Measurements from ENCODE around the gene ZBTB1.
"Not testable (repeated sequence)": the region's sequence is repeated elsewhere in the genome, so short reads cannot be mapped to it uniquely, and the experiment has no call there.

Gene ZBTB1

GRCh38 chr14:64558216-64558615 is 53.6 kb downstream of the ZBTB1 start:
- not testable (repeated sequence) for H3K36me3 Mint-ChIP-seq

GRCh38 chr14:64561631-64562030 is 57.1 kb downstream of the ZBTB1 start:
- Mint-ChIP-seq H3K9me3 (ENCODE audit: low read depth) (no peaks in the 10 kb centered on the region), H3K4me3 (no peak overlapping the region), H3K27me3 (no peaks in the 10 kb centered on the region), H3K36me3 (no peaks in the 10 kb centered on the region), H3K4me1 (ENCODE audit: low read depth) (peaks cover 8% of the 10 kb centered on the region), H3K27ac (no peak overlapping the region)

More at GRCh38 chr14:64558216-64558615, 53.6 kb downstream of the ZBTB1 start:
- not testable (repeated sequence) for H3K27ac Mint-ChIP-seq; H3K4me1 Mint-ChIP-seq (ENCODE audit: low read depth); H3K4me3 Mint-ChIP-seq; H3K9me3 Mint-ChIP-seq (ENCODE audit: low read depth); H3K27me3 Mint-ChIP-seq

- H3K27me3 Mint-ChIP-seq, result no peaks in the 10 kb centered on the region
- no peaks in the 10 kb centered on the region for H3K36me3 Mint-ChIP-seq
- peaks cover 8% of the 10 kb centered on the region for H3K4me1 Mint-ChIP-seq (ENCODE audit: low read depth)
- H3K27ac Mint-ChIP-seq, result no peak overlapping the region
- no peak overlapping the region for H3K4me3 Mint-ChIP-seq
- no peaks in the 10 kb centered on the region for H3K9me3 Mint-ChIP-seq (ENCODE audit: low read depth)
These were observed 57.9 kb downstream of the ZBTB1 start for GRCh38 chr14:64562436-64562835.

DNA sequence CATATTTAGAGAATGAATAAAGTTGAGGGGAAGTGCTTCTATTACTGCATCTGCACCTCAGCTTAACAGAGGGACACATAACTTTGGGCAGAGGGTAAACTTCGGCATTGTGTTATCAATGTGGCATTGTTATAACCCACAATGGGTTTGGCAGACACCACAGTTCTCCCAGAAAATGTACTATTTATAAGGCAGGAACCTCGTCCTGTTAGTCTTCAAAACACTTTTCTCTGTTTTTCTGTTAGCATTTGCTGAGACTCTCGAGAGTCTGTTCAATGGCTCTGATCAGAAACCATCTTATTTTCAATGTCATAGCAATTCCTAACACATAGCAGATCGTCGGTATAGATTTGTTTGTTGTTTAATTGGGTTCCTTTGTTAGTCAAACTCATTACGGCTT is 59.1 kb downstream of the ZBTB1 start:
- no peak overlapping the region for H3K4me3 Mint-ChIP-seq
- peaks cover 8% of the 10 kb centered on the region for H3K4me1 Mint-ChIP-seq (ENCODE audit: low read depth)
- H3K36me3 Mint-ChIP-seq, result no peaks in the 10 kb centered on the region
- no peak overlapping the region for H3K27ac Mint-ChIP-seq
- H3K9me3 Mint-ChIP-seq (ENCODE audit: low read depth), result no peaks in the 10 kb centered on the region
- H3K27me3 Mint-ChIP-seq, result no peaks in the 10 kb centered on the region

DNA sequence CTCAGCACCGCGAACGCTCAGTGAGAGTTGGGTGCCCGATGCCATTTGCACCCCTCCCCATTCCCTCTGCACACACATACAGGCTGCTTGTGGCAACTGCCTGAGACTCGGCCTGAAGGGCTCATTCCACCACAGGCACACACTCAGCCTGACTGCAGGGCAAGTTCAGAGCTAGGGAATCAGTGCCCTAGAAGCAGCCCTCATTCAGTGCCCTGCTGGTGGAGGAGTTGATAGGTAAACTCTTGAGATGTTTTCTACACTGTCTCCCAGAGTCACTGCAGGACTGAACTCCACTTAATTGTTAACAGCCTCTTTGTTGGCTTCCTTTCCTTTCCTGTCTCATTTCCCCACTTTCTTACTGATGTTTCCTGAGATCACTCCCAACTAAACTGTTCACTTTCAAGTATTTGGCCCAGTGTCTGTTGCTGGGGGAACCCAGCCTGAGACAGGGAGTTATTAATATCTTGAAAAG is 62.1 kb downstream of the ZBTB1 start:
- H3K4me3 Mint-ChIP-seq, result no peak overlapping the region
- no peaks in the 10 kb centered on the region for H3K27me3 Mint-ChIP-seq
- no peak overlapping the region for H3K27ac Mint-ChIP-seq
- no peaks in the 10 kb centered on the region for H3K4me1 Mint-ChIP-seq (ENCODE audit: low read depth)
- H3K9me3 Mint-ChIP-seq (ENCODE audit: low read depth), result no peaks in the 10 kb centered on the region
- no peaks in the 10 kb centered on the region for H3K36me3 Mint-ChIP-seq

DNA sequence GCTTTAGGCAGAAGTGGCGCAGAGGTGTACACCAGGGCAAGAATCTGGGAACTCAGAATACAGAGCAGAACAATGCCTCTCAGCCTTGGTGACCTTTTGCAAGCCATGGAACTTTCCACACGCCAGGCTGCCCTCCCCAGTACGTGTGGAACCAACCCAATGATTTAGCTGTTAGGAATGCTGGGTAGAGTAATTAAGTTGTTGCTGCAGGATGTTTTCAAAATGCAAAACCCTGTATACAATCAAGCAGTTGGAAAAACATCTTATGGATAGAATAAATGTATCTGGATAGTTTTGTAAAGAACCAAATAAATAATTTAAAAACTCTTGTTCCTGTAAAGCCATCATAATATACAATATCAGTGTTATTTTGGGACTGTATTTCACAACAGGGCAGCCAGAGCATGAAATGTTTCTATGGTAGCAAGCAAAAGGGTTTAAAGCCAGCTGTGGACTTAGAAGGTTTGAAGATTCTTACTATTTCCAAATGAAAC is 64.6 kb downstream of the ZBTB1 start:
- H3K36me3 Mint-ChIP-seq, result no peaks in the 10 kb centered on the region
- H3K27me3 Mint-ChIP-seq, result no peaks in the 10 kb centered on the region
- H3K4me1 Mint-ChIP-seq (ENCODE audit: low read depth), result no peaks in the 10 kb centered on the region
- H3K4me3 Mint-ChIP-seq, result no peak overlapping the region
- no peaks in the 10 kb centered on the region for H3K9me3 Mint-ChIP-seq (ENCODE audit: low read depth)
- H3K27ac Mint-ChIP-seq, result no peak overlapping the region

DNA sequence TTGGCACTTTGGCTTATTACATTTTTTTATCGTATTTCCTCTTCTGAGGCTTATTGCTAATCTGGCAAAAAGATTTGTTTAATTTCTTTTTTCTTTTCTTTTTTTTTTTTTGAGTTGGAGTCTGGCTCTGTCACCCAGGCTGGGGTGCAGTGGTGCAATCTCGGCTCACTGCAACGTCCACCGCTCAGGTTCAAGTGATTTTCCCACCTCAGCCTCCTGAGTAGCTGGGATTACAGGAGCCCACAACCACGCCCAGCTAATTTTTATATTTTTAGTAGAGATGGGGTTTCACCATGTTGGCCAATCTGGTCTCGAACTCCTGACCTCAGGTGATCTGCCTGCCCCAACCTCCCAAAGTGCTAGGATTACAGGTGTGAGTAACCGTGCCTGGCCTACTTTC is 65.1 kb downstream of the ZBTB1 start:
- not testable (repeated sequence) for H3K27me3 Mint-ChIP-seq; H3K4me1 Mint-ChIP-seq (ENCODE audit: low read depth); H3K36me3 Mint-ChIP-seq; H3K9me3 Mint-ChIP-seq (ENCODE audit: low read depth); H3K27ac Mint-ChIP-seq; H3K4me3 Mint-ChIP-seq

- Mint-ChIP-seq H3K27me3 (no peaks in the 10 kb centered on the region), H3K27ac (no peak overlapping the region), H3K36me3 (no peaks in the 10 kb centered on the region), H3K4me3 (no peak overlapping the region), H3K9me3 (ENCODE audit: low read depth) (no peaks in the 10 kb centered on the region), H3K4me1 (ENCODE audit: low read depth) (no peaks in the 10 kb centered on the region)
These were observed 68.0 kb downstream of the ZBTB1 start for GRCh38 chr14:64572386-64573104.

DNA sequence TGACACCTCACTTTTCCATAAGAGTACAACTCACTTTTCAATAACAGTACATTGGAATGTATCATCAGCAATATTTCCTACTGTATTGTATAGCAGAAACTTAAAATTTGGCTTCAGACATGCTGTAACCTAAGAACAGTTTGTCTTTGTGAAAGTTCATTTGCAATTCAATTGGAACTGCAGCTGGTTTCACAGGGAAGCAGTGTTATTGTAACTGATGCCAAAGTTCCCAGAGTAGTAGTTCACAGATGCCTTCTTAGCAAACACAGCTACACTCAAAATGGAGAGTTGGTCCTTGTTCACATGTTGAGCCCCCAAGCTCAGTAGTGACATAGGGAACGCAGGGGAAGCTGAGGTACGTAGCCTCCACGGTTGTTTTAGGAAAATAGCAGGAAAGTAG is 68.5 kb downstream of the ZBTB1 start:
- Mint-ChIP-seq H3K9me3 (ENCODE audit: low read depth) (no peaks in the 10 kb centered on the region), H3K27me3 (no peaks in the 10 kb centered on the region), H3K27ac (no peak overlapping the region), H3K4me1 (ENCODE audit: low read depth) (no peaks in the 10 kb centered on the region), H3K4me3 (no peak overlapping the region), H3K36me3 (no peaks in the 10 kb centered on the region)
